Endothelial cell of hepatic sinusoid (primary cell): Measurements from ENCODE around the gene TBP.

Experiments
- in situ Hi-C: cut with HindIII; loops from 2 replicates; pipeline ENCODE4 v1.10.0; 2017; ENCODE audit warnings: low sequenced_read_pairs

Gene TBP

GRCh38 chr6:170533792-170534191, 20.4 kb upstream of the TBP start:
- in situ Hi-C loops, result no loop called here

- in situ Hi-C loops, result no loop called here
Observed at GRCh38 chr6:170535004-170535403, 19.2 kb upstream of the TBP start.

DNA sequence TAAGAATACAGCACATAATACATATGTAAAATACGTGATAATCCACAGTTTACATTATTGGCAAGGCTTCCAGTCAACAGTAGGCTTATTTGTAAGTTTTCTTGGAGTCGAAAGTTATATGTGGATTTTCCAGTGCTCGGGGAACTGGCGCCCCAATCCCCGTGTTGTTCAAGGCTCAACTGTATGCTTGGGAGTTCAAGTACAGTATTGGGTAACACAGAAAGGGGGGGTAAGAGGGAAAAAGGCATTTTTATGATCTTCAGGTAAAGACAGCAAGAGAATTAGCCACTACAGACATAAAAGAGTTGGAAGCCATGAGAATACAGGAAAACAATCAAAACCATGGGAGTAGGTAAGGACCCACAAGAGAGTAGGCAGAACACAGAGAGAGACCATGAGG, 17.5 kb upstream of the TBP start:
- in situ Hi-C loops, result no loop called here

DNA sequence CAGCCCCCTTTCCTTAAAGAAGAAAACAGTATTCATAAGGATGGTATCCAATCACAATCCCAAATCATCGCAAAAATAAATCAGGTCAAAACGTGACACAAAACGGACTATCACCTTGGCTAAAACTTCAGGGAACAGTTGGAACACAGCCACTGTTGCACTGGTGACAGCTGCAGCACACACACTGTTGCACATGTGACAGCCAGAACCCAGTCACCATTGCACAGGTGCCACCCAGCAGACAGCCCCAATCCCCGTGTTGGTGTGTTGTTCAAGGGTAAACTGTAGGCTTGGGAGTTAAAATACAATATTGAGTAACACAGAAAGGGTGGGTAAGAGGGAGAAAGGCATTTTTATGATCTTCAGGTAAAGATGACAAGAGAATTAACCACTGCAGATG, 16.8 kb upstream of the TBP start:
- in situ Hi-C loops, result no loop called here

- in situ Hi-C loops, result no loop called here
Observed at GRCh38 chr6:170542031-170542719, 12.0 kb upstream of the TBP start.

DNA sequence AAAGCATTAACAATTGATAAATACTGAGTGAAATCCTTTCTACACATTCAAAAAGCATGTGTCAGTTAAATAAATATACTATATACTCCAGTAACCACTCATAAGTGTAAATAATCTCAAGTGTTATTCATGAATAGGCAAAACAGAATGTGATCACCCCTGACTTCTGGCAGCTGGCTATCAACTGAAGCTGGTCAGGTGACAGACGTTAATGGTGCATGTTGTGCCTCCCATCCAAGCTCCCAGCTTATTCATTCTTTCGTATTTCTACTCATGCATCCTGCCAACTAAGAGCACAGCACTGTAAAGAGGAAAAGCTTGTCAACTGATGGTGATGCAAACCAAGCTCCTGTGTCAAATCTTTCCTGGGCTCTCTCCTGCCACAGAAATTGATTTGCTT, 8.8 kb upstream of the TBP start:
- in situ Hi-C loops, result no loop called here

DNA sequence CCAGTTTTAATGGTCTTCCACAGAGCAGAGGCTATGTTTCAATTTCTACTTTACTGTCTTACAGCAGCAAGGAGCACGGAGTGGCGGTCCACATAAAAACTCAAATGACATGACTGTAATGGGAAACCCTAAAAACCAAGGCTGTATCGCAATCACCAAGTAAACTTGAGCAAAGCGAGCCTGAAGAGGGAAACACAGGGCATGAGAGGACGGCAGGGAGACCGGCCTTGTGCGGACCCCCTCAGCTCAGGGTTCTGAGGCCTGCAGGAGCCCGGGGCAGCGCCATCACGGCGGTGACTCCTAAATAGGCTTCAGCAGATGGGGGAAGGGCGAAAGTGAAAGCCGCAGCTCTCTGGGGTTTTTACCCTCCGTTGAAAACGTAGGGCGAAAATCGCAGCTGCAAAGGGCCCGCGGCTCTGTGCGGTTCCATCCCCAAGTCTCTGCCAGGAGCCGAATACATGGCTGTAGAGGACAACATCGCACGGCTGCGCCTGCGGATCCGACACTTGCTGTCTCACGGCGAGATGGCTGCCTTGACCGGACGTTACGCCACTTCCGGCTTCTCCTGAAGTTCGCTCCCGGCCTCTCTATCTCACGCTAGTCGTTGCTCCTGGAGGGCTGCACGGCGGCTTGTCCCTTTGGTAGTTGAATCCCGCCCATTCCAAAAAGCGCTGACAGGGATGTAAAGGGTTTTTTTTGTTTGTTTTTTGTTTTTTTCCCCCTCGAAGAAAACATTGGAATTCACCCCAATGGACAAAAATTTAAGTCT, 1.2 kb upstream of the TBP start, which contains the start of gene PSMB1:
Gene PSMB1, minus strand, starts transcription at position 543 of the 769 bp plus-strand sequence. Its CDS starts 65 bp downstream, at position 478.
- in situ Hi-C loops, result no loop called here

DNA sequence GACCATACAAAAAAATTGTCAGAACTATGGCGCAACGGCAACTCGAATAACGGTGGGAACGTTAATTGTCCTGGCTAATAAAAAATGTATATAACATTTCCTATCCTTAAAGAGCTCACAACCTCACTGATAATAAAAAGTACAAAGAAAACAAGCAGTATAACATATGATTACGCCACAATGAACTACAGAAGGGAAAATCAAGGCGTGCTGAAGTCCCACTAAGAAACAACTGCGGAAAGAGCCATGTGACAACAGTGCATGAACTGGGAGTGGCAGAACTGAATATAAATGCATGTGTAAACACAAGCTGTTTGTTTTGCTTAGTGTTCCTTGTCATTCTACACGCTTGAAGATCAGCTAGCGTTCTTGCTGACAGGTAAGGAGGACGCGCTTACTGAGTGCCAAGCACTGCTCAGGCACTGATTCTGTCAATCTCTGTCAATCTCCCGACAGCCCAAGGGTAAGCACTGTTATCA, 596 bp upstream of the TBP start:
- in situ Hi-C loops, result no loop called here

DNA sequence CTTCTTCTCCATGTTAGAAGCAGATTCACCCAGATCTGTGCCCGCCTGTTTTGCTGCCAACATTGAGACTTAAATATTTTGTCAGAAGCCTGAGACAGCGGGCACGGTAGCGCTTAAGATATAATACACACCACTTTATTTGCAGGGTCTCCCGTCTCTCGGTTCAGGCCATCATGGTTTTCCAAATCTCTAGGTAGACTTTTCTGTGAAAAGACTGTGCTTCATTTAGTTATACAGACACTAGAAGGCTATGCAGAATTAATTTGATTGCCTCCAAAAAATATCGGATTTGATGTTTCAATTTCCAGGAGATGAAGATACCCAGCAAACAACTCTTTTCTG, 598 bp downstream of the TBP start:
- in situ Hi-C loops, result no loop called here

- in situ Hi-C loops, result no loop called here
Observed at GRCh38 chr6:170555305-170555704, 1.1 kb downstream of the TBP start.

- in situ Hi-C loops, result no loop called here
Observed at GRCh38 chr6:170561555-170561954, 7.4 kb downstream of the TBP start.

GRCh38 chr6:170564936-170565530, 10.9 kb downstream of the TBP start:
- in situ Hi-C loops, result no loop called here

GRCh38 chr6:170572704-170573466, 18.7 kb downstream of the TBP start:
- in situ Hi-C loops, result no loop called here

- in situ Hi-C loops, result no loop called here
Observed at GRCh38 chr6:170575250-170575649, 21.1 kb downstream of the TBP start.

- in situ Hi-C loops, result no loop called here
Observed at GRCh38 chr6:170578909-170579308, 24.7 kb downstream of the TBP start.

DNA sequence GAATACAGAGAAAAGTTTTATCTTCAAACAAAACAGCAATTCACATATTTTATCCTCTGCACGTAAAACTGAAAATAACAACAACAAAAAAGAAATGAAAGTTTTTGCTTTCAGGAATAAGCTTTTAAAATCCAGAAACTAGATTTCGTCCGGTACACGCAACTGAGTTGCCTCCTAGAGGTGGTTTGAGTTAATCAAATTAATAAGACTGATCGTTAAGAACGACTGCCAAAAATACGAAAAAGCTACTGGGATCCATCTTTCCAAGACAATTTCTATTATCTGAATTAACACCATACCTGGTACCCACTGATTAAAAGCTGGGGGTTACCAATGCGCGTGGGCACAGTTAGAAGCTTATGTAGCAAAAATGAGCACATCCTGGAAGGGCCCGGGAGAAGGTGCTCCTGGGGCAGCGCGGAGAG, 29.6 kb downstream of the TBP start:
- in situ Hi-C loops, result no loop called here

- in situ Hi-C loops, result no loop called here
Observed at GRCh38 chr6:170584181-170584953, 30.2 kb downstream of the TBP start, which contains the start of gene PDCD2. TSS of gene PDCD2 (minus strand) at chr6:170584637. CDS start at chr6:170584581, 56 bp downstream.

DNA sequence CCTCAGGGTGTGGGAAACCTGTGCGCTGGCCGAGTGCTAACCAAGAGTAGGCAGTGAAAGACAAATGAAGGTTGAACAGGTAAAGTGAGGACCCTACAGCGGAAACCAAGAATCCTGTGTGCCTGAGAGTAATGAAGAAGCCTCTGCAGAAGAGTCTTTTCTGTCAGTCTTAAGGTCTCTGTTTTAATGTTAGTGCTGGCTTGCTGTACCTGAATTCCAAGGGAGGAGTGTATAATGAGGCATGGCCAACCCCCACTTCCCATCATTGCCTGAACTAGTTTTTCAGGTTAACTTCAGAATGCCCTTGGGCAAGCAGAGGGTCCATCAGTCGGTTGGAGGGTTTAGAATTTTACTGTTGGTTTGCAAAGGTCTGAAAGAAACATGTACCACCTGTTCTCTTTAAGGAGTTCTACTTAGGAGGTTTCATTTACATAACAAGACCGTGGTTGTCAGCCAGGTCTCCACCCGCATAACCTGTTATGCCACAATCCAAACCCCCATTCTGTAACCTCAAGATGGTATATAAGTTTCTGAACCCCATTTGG, 30.9 kb downstream of the TBP start:
- in situ Hi-C loops, result no loop called here

GRCh38 chr6:170590725-170591124, 36.6 kb downstream of the TBP start:
- in situ Hi-C loops, result no loop called here

DNA sequence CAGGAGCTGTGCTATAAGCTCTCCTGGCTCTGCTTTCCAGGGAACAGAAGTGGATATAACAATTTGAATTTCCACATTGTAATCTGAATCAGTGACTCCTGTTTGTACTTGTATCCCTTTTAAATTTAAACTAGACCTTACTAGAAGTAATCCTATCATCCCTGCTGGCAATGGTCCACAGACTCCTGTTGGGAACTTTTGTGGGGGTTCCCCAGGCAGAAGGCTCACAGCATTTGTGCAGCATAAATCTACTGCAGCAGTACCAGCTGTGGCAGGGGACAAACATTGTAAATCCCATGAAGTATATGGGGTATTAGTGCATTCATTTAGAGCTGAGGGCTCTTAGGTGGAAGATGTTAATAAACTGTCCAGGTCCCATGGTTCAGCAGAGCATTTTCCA, 42.3 kb downstream of the TBP start:
- in situ Hi-C loops, result no loop called here
